Kidney tubule cell (primary cell): ENCODE data around the gene CCDC28A.
A peak's percentile ranks its signal among the peaks of the same experiment; 100 is the strongest.
"Not testable (repeated sequence)": the region's sequence is repeated elsewhere in the genome, so short reads cannot be mapped to it uniquely, and the experiment has no call there.

ENCODE experiments used
- DNase-seq: peaks from one replicate; pipeline ENCODE4 v3.0.0-alpha.2; 2018; ENCODE audit warnings: low spot score

CCDC28A gene

GRCh38 chr6:138773177-138774091 lies at the start of gene CCDC28A:
CCDC28A (plus strand) TSS chr6:138773769; CDS start chr6:138776121, 2,352 bp downstream.
- peak; percentile 93 for DNase-seq

GRCh38 chr6:138724015-138724414 lies 49.6 kb upstream of the CCDC28A start:
- DNase-seq: no peak

- no peak for DNase-seq
These were observed 47.4 kb upstream of the CCDC28A start for GRCh38 chr6:138726066-138726756.

GRCh38 chr6:138726757-138727097 lies 46.8 kb upstream of the CCDC28A start:
- no peak for DNase-seq

GRCh38 chr6:138727182-138727581 lies 46.4 kb upstream of the CCDC28A start:
- DNase-seq: no peak

- no peak for DNase-seq
These were observed 44.9 kb upstream of the CCDC28A start for GRCh38 chr6:138728662-138729061.

- DNase-seq: not testable (repeated sequence)
These were observed 43.5 kb upstream of the CCDC28A start for GRCh38 chr6:138730037-138730436.

GRCh38 chr6:138734585-138734984 lies 39.0 kb upstream of the CCDC28A start:
- DNase-seq: no peak

- DNase-seq: no peak
These were observed 36.9 kb upstream of the CCDC28A start for GRCh38 chr6:138736640-138737039.

- no peak for DNase-seq
These were observed 21.6 kb upstream of the CCDC28A start for GRCh38 chr6:138752017-138752416.

- no peak for DNase-seq
These were observed 16.4 kb upstream of the CCDC28A start for GRCh38 chr6:138757136-138757535.

- peak; percentile 54 for DNase-seq
These were observed 7.5 kb upstream of the CCDC28A start for GRCh38 chr6:138765896-138766655.

GRCh38 chr6:138769102-138769676 lies 4.4 kb upstream of the CCDC28A start:
- no peak for DNase-seq

- DNase-seq: no peak
These were observed 883 bp upstream of the CCDC28A start for GRCh38 chr6:138772596-138773176.

GRCh38 chr6:138774370-138774769 lies 801 bp downstream of the CCDC28A start:
- no peak for DNase-seq

- DNase-seq: no peak
These were observed 3.1 kb downstream of the CCDC28A start for GRCh38 chr6:138776659-138777058.

- no peak for DNase-seq
These were observed 4.8 kb downstream of the CCDC28A start for GRCh38 chr6:138778331-138778730.

- no peak for DNase-seq
These were observed 8.7 kb downstream of the CCDC28A start for GRCh38 chr6:138782243-138782642.

- no peak for DNase-seq
These were observed 11.5 kb downstream of the CCDC28A start for GRCh38 chr6:138785079-138785478.

GRCh38 chr6:138785980-138786379 lies 12.4 kb downstream of the CCDC28A start:
- no peak for DNase-seq

- no peak for DNase-seq
These were observed 13.6 kb downstream of the CCDC28A start for GRCh38 chr6:138787138-138787537.
